CD4-positive, alpha-beta T cell (primary cell): Measurements from ENCODE around the gene EPHA4. TPM values are rescaled to one million over a fixed set of nuclear protein-coding genes. Genes with fewer than 3 reads are reported as not detected.

Experiments
- ATAC-seq: fragments of 200-7000 bp; cut with Tn5 transposase; one replicate; pipeline ENCODE4 v1.10.0; 2022; ENCODE audit warnings: mild to moderate bottlenecking; ENCODE audit not compliant: poor library complexity
- CTCF ChIA-PET: fragments of 350-600 bp; sonication (Branson Sonifier 250); formaldehyde crosslinking; loops from one replicate; lab custom pipeline; 2021; ENCODE audit warnings: antibody characterized with exemption, inconsistent platforms; lab: Charles Lee
- POLR2A ChIA-PET: fragments of 350-600 bp; sonication (Branson Sonifier 250); formaldehyde crosslinking; loops from one replicate; lab custom pipeline; 2021; ENCODE audit warnings: antibody characterized with exemption, inconsistent platforms; lab: Charles Lee
- DNase-seq, 14 experiments: peaks; one replicate each; pipeline ENCODE4 v3.0.0-alpha.2; 2013 to 2020; ENCODE audit warnings: mixed read lengths in 2 of 14
- H3K27ac ChIP-seq, 2 donors: one replicate each; pipeline versions ENCODE4 v1.5.1 to v1.7.0; 2013; ENCODE audit warnings: low read length in 2 of 2, low read depth in 1 of 2, mild to moderate bottlenecking in 1 of 2
- H3K27me3 ChIP-seq, 2 experiments: 1 replicate in 1 of 2; 2 replicates in 1 of 2; pipeline versions ENCODE4 v1.6.1 to v1.7.0; 2013; ENCODE audit warnings: low read length in 2 of 2, control low read depth in 1 of 2, mild to moderate bottlenecking in 1 of 2, moderate library complexity in 1 of 2; ENCODE audit not compliant: insufficient read depth in 2 of 2, control insufficient read depth in 1 of 2
- H3K36me3 ChIP-seq: one replicate; pipeline ENCODE4 v1.6.1; 2013; ENCODE audit warnings: low read length, control low read depth; ENCODE audit not compliant: insufficient read depth
- H3K4me1 ChIP-seq: one replicate; pipeline ENCODE4 v1.6.1; 2013; ENCODE audit warnings: low read length, control low read depth; ENCODE audit not compliant: insufficient read depth
- H3K4me3 ChIP-seq: one replicate; pipeline ENCODE4 v1.5.1; 2013; ENCODE audit warnings: mild to moderate bottlenecking, low read length, moderate library complexity
- H3K9me3 ChIP-seq, 2 experiments: 1 replicate in 1 of 2; 2 replicates in 1 of 2; pipeline versions ENCODE4 v1.6.1 to v1.7.0; 2013; ENCODE audit warnings: low read length in 2 of 2, mild to moderate bottlenecking in 2 of 2, control low read depth in 1 of 2, moderate library complexity in 1 of 2; ENCODE audit not compliant: control insufficient read depth in 1 of 2, insufficient read depth in 1 of 2
- H3K27ac Mint-ChIP-seq: one replicate; pipeline ENCODE4 v1.8.0; 2020; ENCODE audit warnings: mixed read lengths
- H3K27me3 Mint-ChIP-seq: one replicate; pipeline ENCODE4 v1.8.0; 2021; ENCODE audit warnings: mixed read lengths
- H3K36me3 Mint-ChIP-seq: one replicate; pipeline ENCODE4 v1.8.0; 2021; ENCODE audit warnings: low read depth, mixed read lengths
- H3K4me1 Mint-ChIP-seq: one replicate; pipeline ENCODE4 v1.8.0; 2021; ENCODE audit warnings: low read depth, mixed read lengths
- H3K4me3 Mint-ChIP-seq: one replicate; pipeline ENCODE4 v1.8.0; 2020; ENCODE audit warnings: mild to moderate bottlenecking, mixed read lengths
- H3K9me3 Mint-ChIP-seq: one replicate; pipeline ENCODE4 v1.8.0; 2020; ENCODE audit warnings: mixed read lengths
- CTCF ChIP-seq: fragments of 200-600 bp; IDR thresholded peaks from one replicate; pipeline ENCODE4 v1.8.0; 2022; ENCODE audit warnings: antibody characterized with exemption, mild to moderate bottlenecking
- intact Hi-C, 2 experiments: fragments of 100-400 bp; cut with DNase I in 1 of 2; cut with micrococcal nuclease in 1 of 2; formaldehyde crosslinking; loops; one replicate each; pipeline versions ENCODE4 v1.15.1 to v1.9.0; 2023 to 2025; cut with DNase I, micrococcal nuclease
- total RNA-seq, 174 experiments: library from RNA in 2 of 174; stranded (reverse) in 2 of 174; gene quantifications; one replicate each; pipeline ENCODE4 v1.2.3 and lab custom pipeline; 2021 to 2026

Gene EPHA4
- total RNA-seq, 2 experiments from 2014 or later: 85.7 to 86.5 TPM

GRCh38 chr2:221402072-221402471 is 170.0 kb downstream of the EPHA4 start:
- TF ChIP-seq CTCF: no peak
- no peaks in the 10 kb centered on the region for H3K9me3 ChIP-seq
- POLR2A ChIA-PET: no interaction called here
- no peak for ATAC-seq
- Mint-ChIP-seq H3K36me3 (no peaks in the 10 kb centered on the region), H3K27me3 (no peaks in the 10 kb centered on the region), H3K27ac (no peak overlapping the region), H3K4me3 (no peak overlapping the region), H3K9me3 (peaks cover 6% of the 10 kb centered on the region), H3K4me1 (no peaks in the 10 kb centered on the region)
- no peak overlapping the region for H3K4me3 ChIP-seq
- H3K27ac ChIP-seq: no peak overlapping the region
- no peaks in the 10 kb centered on the region for H3K4me1 ChIP-seq
- peaks cover 0 to 4% of the 10 kb centered on the region in 2 experiments for H3K27me3 ChIP-seq
- H3K36me3 ChIP-seq: no peaks in the 10 kb centered on the region
- CTCF ChIA-PET: interaction anchor here (1.5 kb wide), 1 partner anchor 12 kb away, joined by 3 read pairs; no protein-coding TSS in a partner anchor
- DNase-seq: no peak
- intact Hi-C loops: no loop called here

DNA sequence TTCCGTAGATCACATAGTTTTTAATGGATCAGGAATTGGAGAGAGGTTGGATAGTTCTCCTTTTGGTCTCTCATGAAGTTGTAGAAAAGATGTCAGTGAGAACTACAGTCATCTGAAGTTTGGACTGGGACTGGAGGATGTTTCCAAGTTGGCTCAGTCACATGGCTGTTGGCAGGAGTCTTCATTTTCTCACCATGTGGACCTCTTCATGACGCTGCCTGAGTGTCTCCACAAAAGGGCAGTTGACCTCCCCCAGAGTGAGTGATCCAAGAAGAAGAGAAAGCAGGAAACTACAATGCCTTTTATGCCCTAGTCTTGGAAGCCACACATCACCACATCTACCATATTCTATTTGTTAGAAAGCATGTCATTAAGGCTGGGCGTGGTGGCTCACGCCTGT is 171.7 kb downstream of the EPHA4 start:
- no peaks in the 10 kb centered on the region for H3K4me1 ChIP-seq
- Mint-ChIP-seq H3K27ac (no peak overlapping the region), H3K9me3 (peaks cover under 1% of the 10 kb centered on the region), H3K27me3 (no peaks in the 10 kb centered on the region), H3K36me3 (no peaks in the 10 kb centered on the region), H3K4me1 (no peaks in the 10 kb centered on the region), H3K4me3 (no peak overlapping the region)
- ATAC-seq (no peak), DNase-seq (no peak)
- no peaks in the 10 kb centered on the region for H3K9me3 ChIP-seq
- CTCF ChIA-PET: no interaction called here
- intact Hi-C loops: no loop called here
- no peak overlapping the region for H3K27ac ChIP-seq
- H3K36me3 ChIP-seq: no peaks in the 10 kb centered on the region
- TF ChIP-seq CTCF: no peak
- H3K4me3 ChIP-seq: no peak overlapping the region
- H3K27me3 ChIP-seq: peaks cover 0 to 4% of the 10 kb centered on the region in 2 experiments
- POLR2A ChIA-PET: no interaction called here

GRCh38 chr2:221399183-221399582 is 172.9 kb downstream of the EPHA4 start:
- H3K9me3 Mint-ChIP-seq: no peaks in the 10 kb centered on the region
- H3K4me1 Mint-ChIP-seq: no peaks in the 10 kb centered on the region
- Histone ChIP-seq H3K27me3 (peaks cover 0 to 4% of the 10 kb centered on the region in 2 experiments), H3K4me3 (no peak overlapping the region), H3K9me3 (no peaks in the 10 kb centered on the region), H3K27ac (no peak overlapping the region), H3K4me1 (no peaks in the 10 kb centered on the region), H3K36me3 (no peaks in the 10 kb centered on the region)
- no peak for TF ChIP-seq CTCF
- no peak for ATAC-seq
- no peak overlapping the region for H3K4me3 Mint-ChIP-seq
- intact Hi-C loops: no loop called here
- CTCF ChIA-PET: no interaction called here
- H3K36me3 Mint-ChIP-seq: no peaks in the 10 kb centered on the region
- DNase-seq: no peak
- no peak overlapping the region for H3K27ac Mint-ChIP-seq
- POLR2A ChIA-PET: no interaction called here
- no peaks in the 10 kb centered on the region for H3K27me3 Mint-ChIP-seq
